HG03342 (cell line): ENCODE measurements around the gene ACSL1.
A peak's percentile ranks its signal among the peaks of the same experiment; 100 is the strongest.
"Not testable (repeated sequence)": the region's sequence is repeated elsewhere in the genome, so short reads cannot be mapped to it uniquely, and the experiment has no call there.

Experiments used
- ATAC-seq: cut with Tn5 transposase; IDR thresholded peaks from one replicate; pipeline ENCODE4 v1.9.1; 2021; ENCODE audit warnings: mild to moderate bottlenecking, moderate library complexity; ENCODE audit not compliant: unreplicated experiment

Gene ACSL1

GRCh38 chr4:184762100-184762499 lies 63.7 kb downstream of the ACSL1 start:
- peak; percentile 95 for ATAC-seq

GRCh38 chr4:184760681-184761080 lies 65.1 kb downstream of the ACSL1 start:
- no peak for ATAC-seq

- no peak for ATAC-seq
Observed at GRCh38 chr4:184757810-184758209, 68.0 kb downstream of the ACSL1 start.

- ATAC-seq: no peak
Observed at GRCh38 chr4:184756399-184756798, 69.4 kb downstream of the ACSL1 start.

- no peak for ATAC-seq
Observed at GRCh38 chr4:184755278-184755677, 70.5 kb downstream of the ACSL1 start.

- no peak for ATAC-seq
Observed at GRCh38 chr4:184752496-184753275, 73.1 kb downstream of the ACSL1 start.

- no peak for ATAC-seq
Observed at GRCh38 chr4:184751585-184751956, 74.2 kb downstream of the ACSL1 start.

GRCh38 chr4:184750926-184751584 lies 74.7 kb downstream of the ACSL1 start:
- no peak for ATAC-seq

GRCh38 chr4:184748251-184748652 lies 77.5 kb downstream of the ACSL1 start:
- no peak for ATAC-seq

GRCh38 chr4:184747034-184747830 lies 78.5 kb downstream of the ACSL1 start:
- ATAC-seq: no peak

GRCh38 chr4:184745831-184746795 lies 79.7 kb downstream of the ACSL1 start:
- peak; percentile 78 for ATAC-seq

GRCh38 chr4:184744236-184744635 lies 81.5 kb downstream of the ACSL1 start:
- no peak for ATAC-seq

- ATAC-seq: no peak
Observed at GRCh38 chr4:184743650-184744049, 82.1 kb downstream of the ACSL1 start.

GRCh38 chr4:184741651-184742050 lies 84.1 kb downstream of the ACSL1 start:
- ATAC-seq: not testable (repeated sequence)

- ATAC-seq: no peak
Observed at GRCh38 chr4:184740980-184741391, 84.8 kb downstream of the ACSL1 start.

GRCh38 chr4:184739575-184739974 lies 86.2 kb downstream of the ACSL1 start:
- not testable (repeated sequence) for ATAC-seq

- ATAC-seq: no peak
Observed at GRCh38 chr4:184734758-184735157, 91.0 kb downstream of the ACSL1 start.

GRCh38 chr4:184733654-184734524 lies 91.9 kb downstream of the ACSL1 start, which contains the start of gene CENPU:
TSS of gene CENPU (minus strand) at chr4:184734096. CDS start at chr4:184734062, 34 bp downstream.
- peak; percentile 92 for ATAC-seq

GRCh38 chr4:184732126-184732525 lies 93.6 kb downstream of the ACSL1 start:
- no peak for ATAC-seq
